Lung (tissue), 12 donors: ENCODE results near the gene TFF2. TPM values are rescaled to one million over a fixed set of nuclear protein-coding genes. Genes with fewer than 3 reads are reported as not detected.

Experiments used
- ATAC-seq: fragments of 200-7000 bp; cut with Tn5 transposase; one replicate; pipeline ENCODE4 v1.9.1; 2020; ENCODE audit warnings: moderate number of reproducible peaks; ENCODE audit not compliant: insufficient read depth, low FRiP score
- DNase-seq, 3 donors: peaks; one replicate each; pipeline ENCODE4 v3.0.0-alpha.2; 2013 to 2017
- H3K27ac ChIP-seq, 2 donors: one replicate each; pipeline ENCODE4 v1.5.1; 2013; ENCODE audit warnings: mild to moderate bottlenecking in 2 of 2, moderate library complexity in 2 of 2, control low read depth in 1 of 2, inconsistent platforms in 1 of 2, low read depth in 1 of 2, low read length in 1 of 2
- H3K27me3 ChIP-seq, 3 donors: one replicate each; pipeline ENCODE4 v1.5.1; 2013; ENCODE audit warnings: low read length in 2 of 3; ENCODE audit not compliant: control insufficient read depth in 3 of 3, insufficient read depth in 3 of 3
- H3K36me3 ChIP-seq, 4 donors: one replicate each; pipeline ENCODE4 v1.5.1; 2013; ENCODE audit warnings: low read length in 4 of 4, mild to moderate bottlenecking in 1 of 4, moderate library complexity in 1 of 4; ENCODE audit not compliant: control insufficient read depth in 4 of 4, insufficient read depth in 4 of 4
- H3K4me1 ChIP-seq, 5 donors: one replicate each; pipeline ENCODE4 v1.5.1; 2013; ENCODE audit warnings: low read length in 5 of 5, mild to moderate bottlenecking in 2 of 5, moderate library complexity in 1 of 5; ENCODE audit not compliant: control insufficient read depth in 5 of 5, insufficient read depth in 5 of 5
- H3K4me3 ChIP-seq: one replicate; pipeline ENCODE4 v1.5.1; 2013; ENCODE audit warnings: mild to moderate bottlenecking, control low read depth, moderate library complexity
- H3K9ac ChIP-seq, 2 donors: one replicate each; pipeline ENCODE4 v1.5.1; 2013; ENCODE audit warnings: low read length in 2 of 2, control low read depth in 1 of 2; ENCODE audit not compliant: insufficient read depth in 1 of 2
- H3K9me3 ChIP-seq, 4 donors: one replicate each; pipeline ENCODE4 v1.5.1; 2013; ENCODE audit warnings: low read length in 3 of 4, mild to moderate bottlenecking in 1 of 4, moderate library complexity in 1 of 4; ENCODE audit not compliant: control insufficient read depth in 4 of 4, insufficient read depth in 3 of 4
- WGBS, 2 donors: extraction: QIAGEN DNeasy Blood & Tissue Kit; methylation state at CpG; one replicate each; pipeline ENCODE4 v1.1.7; 2013; 5-methylcytosine and 5-hydroxymethylcytosine counted together
- polyA plus RNA-seq, 2 donors: library from polyadenylated mRNA; stranded (reverse); fragments of 200-250 nt; gene quantifications; one replicate each; pipeline ENCODE4 v1.2.1, GENCODE V29; 2013
- total RNA-seq, 2 donors: library from RNA; depleted of rRNA in 1 of 2; stranded (reverse); fragments of >200 nt in 1 of 2; gene quantifications; one replicate each; pipeline ENCODE4 v1.2.1, GENCODE V29; 2014 to 2021
- TF ChIP-seq, protein P1 (sequence below): IDR thresholded peaks from 2 replicates; pipeline ENCODE4 v1.5.1; 2012; ENCODE audit warnings: mild to moderate bottlenecking; ENCODE audit errors: control extremely low read depth, extremely low read depth
- donor health status: control.
- donor health status: control.
- donor health status: Bipolar disorder and iron deficiency.
- donor health status: healthy.
- donor health status: DM: yes; HTN: yes; CAD: no.

The TFF2 gene
- total and polyA plus RNA-seq, 4 donors = not detected

GRCh38 chr21:42373908-42374455 is 23.2 kb upstream of the TFF2 start:
- 90% methylated on average over 16 of the region's 16 CpGs for WGBS, 2 donors
- H3K9me3 ChIP-seq = no peaks in the 10 kb centered on the region
- ATAC-seq (no peak), DNase-seq (no peak)
- H3K9ac ChIP-seq = no peak overlapping the region
- peaks cover 0 to 12% (median 0%) of the 10 kb centered on the region in 5 donors for H3K4me1 ChIP-seq
- TF ChIP-seq, protein P1, sequence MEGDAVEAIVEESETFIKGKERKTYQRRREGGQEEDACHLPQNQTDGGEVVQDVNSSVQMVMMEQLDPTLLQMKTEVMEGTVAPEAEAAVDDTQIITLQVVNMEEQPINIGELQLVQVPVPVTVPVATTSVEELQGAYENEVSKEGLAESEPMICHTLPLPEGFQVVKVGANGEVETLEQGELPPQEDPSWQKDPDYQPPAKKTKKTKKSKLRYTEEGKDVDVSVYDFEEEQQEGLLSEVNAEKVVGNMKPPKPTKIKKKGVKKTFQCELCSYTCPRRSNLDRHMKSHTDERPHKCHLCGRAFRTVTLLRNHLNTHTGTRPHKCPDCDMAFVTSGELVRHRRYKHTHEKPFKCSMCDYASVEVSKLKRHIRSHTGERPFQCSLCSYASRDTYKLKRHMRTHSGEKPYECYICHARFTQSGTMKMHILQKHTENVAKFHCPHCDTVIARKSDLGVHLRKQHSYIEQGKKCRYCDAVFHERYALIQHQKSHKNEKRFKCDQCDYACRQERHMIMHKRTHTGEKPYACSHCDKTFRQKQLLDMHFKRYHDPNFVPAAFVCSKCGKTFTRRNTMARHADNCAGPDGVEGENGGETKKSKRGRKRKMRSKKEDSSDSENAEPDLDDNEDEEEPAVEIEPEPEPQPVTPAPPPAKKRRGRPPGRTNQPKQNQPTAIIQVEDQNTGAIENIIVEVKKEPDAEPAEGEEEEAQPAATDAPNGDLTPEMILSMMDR = no peak
- no peak overlapping the region for H3K4me3 ChIP-seq
- no peaks in the 10 kb centered on the region for H3K27me3 ChIP-seq
- no peak overlapping the region for H3K27ac ChIP-seq
- H3K36me3 ChIP-seq = no peaks in the 10 kb centered on the region

- H3K27me3 ChIP-seq = no peaks in the 10 kb centered on the region
- no peak for DNase-seq
Measured at GRCh38 chr21:42373196-42373907, 22.6 kb upstream of the TFF2 start.

DNA sequence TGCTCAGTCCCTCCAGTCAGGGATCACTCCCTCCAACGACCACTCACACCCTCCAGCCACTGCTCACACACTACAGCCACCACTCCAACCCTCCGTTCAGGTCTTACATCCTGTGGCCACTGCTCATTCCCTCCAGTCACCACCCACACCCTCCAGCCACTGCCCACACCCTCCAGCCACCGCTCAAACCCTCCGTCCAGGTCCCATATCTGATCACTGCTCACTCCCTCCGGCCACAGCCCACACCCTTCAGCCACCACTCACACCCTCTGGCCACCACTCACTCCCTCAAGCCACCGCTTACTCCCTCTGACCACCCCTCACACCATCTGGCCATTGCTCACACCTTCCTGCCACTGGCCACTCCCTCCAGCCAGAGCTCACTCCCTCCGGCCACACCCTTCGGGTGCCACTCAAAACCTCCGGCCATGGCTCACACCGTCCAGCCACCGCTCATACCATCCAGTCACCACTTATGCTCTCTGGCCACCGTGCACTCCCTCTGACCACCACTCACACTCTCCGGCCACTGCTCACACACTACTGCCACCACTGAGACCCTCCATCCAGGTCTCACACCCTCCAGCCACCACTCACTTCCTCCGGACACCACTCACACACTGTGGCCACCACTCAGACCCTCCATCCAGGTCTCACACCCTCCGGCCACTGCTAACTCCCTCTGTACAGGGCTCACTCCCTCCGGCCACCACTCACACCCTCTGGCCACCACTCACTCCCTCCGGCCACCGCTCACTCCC is 20.3 kb upstream of the TFF2 start:
- Histone ChIP-seq H3K4me1 (peaks cover 0 to 9% (median 0%) of the 10 kb centered on the region in 5 donors), H3K27ac (no peak overlapping the region), H3K27me3 (no peaks in the 10 kb centered on the region), H3K4me3 (no peak overlapping the region), H3K36me3 (no peaks in the 10 kb centered on the region), H3K9ac (no peak overlapping the region), H3K9me3 (no peaks in the 10 kb centered on the region)
- 81 to 91% methylated on average over 18 of the region's 18 CpGs for WGBS, 2 donors
- DNase-seq (no peak), ATAC-seq (no peak)
- TF ChIP-seq, protein P1 = no peak

More at GRCh38 chr21:42373196-42373907, 22.6 kb upstream of the TFF2 start:
- Histone ChIP-seq H3K4me1 (peaks cover 0 to 12% (median 0%) of the 10 kb centered on the region in 5 donors), H3K4me3 (no peak overlapping the region), H3K36me3 (no peaks in the 10 kb centered on the region), H3K9ac (no peak overlapping the region), H3K9me3 (no peaks in the 10 kb centered on the region), H3K27ac (no peak overlapping the region)
- ATAC-seq = no peak
- 77 to 81% methylated on average over 25 of the region's 25 CpGs for WGBS, 2 donors
- TF ChIP-seq, protein P1 = no peak
